ENCODE data around the gene CELF1. TPM values are rescaled to one million over a fixed set of nuclear protein-coding genes. Genes with fewer than 3 reads are reported as not detected.
"Not testable (repeated sequence)": the region's sequence is repeated elsewhere in the genome, so short reads cannot be mapped to it uniquely, and the experiment has no call there.

The CELF1 gene
- total and polyA plus RNA-seq, 12 donors = 28.1 to 128 (median 101) TPM

- intact Hi-C loops (cut with DNase I) = no loop called here
- Histone ChIP-seq H3K9me3 (replicated peaks in 1 of 3) (no peaks in the 10 kb centered on the region), H3K4me1 (replicated peaks in 1 of 2) (peaks cover 0 to 8% of the 10 kb centered on the region in 2 donors), H3K27ac (no peak overlapping the region), H3K4me3 (no peak overlapping the region), H3K36me3 (replicated peaks in 1 of 2) (no peaks in the 10 kb centered on the region), H3K27me3 (no peaks in the 10 kb centered on the region)
- TF ChIP-seq POLR2A (IDR thresholded peaks at IDR 0.05) = no peak
- TF ChIP-seq CTCF (IDR thresholded peaks at IDR 0.05) = no peak
- WGBS, 4 donors = 78 to 95% (median 86%) methylated on average over 2 of the region's 2 CpGs
- no peak for DNase-seq
Observed at GRCh38 chr11:47560426-47560825, 7.5 kb upstream of the CELF1 start.

- DNase-seq = no peak
- H3K4me1 ChIP-seq (replicated peaks in 1 of 2) = no peaks in the 10 kb centered on the region
- TF ChIP-seq POLR2A (IDR thresholded peaks at IDR 0.05) (no peak), CTCF (IDR thresholded peaks at IDR 0.05) (no peak)
- no peaks in the 10 kb centered on the region for H3K27me3 ChIP-seq
- no peaks in the 10 kb centered on the region for H3K9me3 ChIP-seq (replicated peaks in 1 of 3)
- no peak overlapping the region for H3K27ac ChIP-seq
- H3K4me3 ChIP-seq = no peak overlapping the region
- H3K36me3 ChIP-seq (replicated peaks in 1 of 2) = no peaks in the 10 kb centered on the region
- WGBS, 4 donors = 83 to 99% (median 94%) methylated on average over 1 of the region's 1 CpG
- intact Hi-C loops (cut with DNase I) = no loop called here
Observed at GRCh38 chr11:47558695-47559094, 5.8 kb upstream of the CELF1 start.

GRCh38 chr11:47557004-47557403 lies 4.1 kb upstream of the CELF1 start:
- intact Hi-C loops (cut with DNase I); H3K4me1 ChIP-seq (replicated peaks in 1 of 2); H3K4me3 ChIP-seq; H3K27me3 ChIP-seq; H3K27ac ChIP-seq; H3K9me3 ChIP-seq (replicated peaks in 1 of 3); H3K36me3 ChIP-seq (replicated peaks in 1 of 2): not testable (repeated sequence)
- DNase-seq = peak in 1 of 7 donors; percentile 24
- WGBS, 4 donors = 93 to 96% (median 95%) methylated on average over 12 of the region's 12 CpGs

GRCh38 chr11:47553406-47553743 lies 443 bp upstream of the CELF1 start:
- intact Hi-C loops (cut with DNase I) = loop anchor here (5.0 kb wide), 2 partner anchors 76 to 86 kb away; no protein-coding TSS in a partner anchor
- TF ChIP-seq POLR2A (IDR thresholded peaks at IDR 0.05) (no peak), CTCF (IDR thresholded peaks at IDR 0.05) (peak in 3 of 6 experiments; percentile 3 to 63 (median 43))
- peak overlapping the region in 3 of 5 donors; percentile 92 to 94 (median 93) for H3K27ac ChIP-seq

GRCh38 chr11:47552056-47552565 lies 821 bp downstream of the CELF1 start:
- no peaks in the 10 kb centered on the region for H3K36me3 ChIP-seq (replicated peaks in 1 of 2)
- WGBS, 4 donors = 1 to 8% (median 2%) methylated on average over 4 to 22 of the region's 22 CpGs
- H3K27ac ChIP-seq = peak overlapping the region; percentile 37 to 94 (median 92)
- intact Hi-C loops (cut with DNase I) = loop anchor here (5.0 kb wide), 2 partner anchors 75 to 85 kb away; no protein-coding TSS in a partner anchor
- peak overlapping the region; percentile 14 to 99 (median 49) for H3K4me3 ChIP-seq
- no peaks in the 10 kb centered on the region for H3K9me3 ChIP-seq (replicated peaks in 1 of 3)
- no peaks in the 10 kb centered on the region for H3K27me3 ChIP-seq
- peaks cover 29 to 48% of the 10 kb centered on the region in 2 donors for H3K4me1 ChIP-seq (replicated peaks in 1 of 2)
- TF ChIP-seq POLR2A (IDR thresholded peaks at IDR 0.05) = no peak
- TF ChIP-seq CTCF (IDR thresholded peaks at IDR 0.05) = no peak
- peak in 6 of 7 donors; percentile 30 to 61 (median 46) for DNase-seq

More at GRCh38 chr11:47553406-47553743, 443 bp upstream of the CELF1 start:
- 22 to 30% (median 26%) methylated on average over 8 to 9 of the region's 9 CpGs for WGBS, 4 donors
- peak in 1 of 7 donors; percentile 36 for DNase-seq
- Histone ChIP-seq H3K4me1 (replicated peaks in 1 of 2) (peaks cover 18 to 35% of the 10 kb centered on the region in 2 donors), H3K9me3 (replicated peaks in 1 of 3) (no peaks in the 10 kb centered on the region), H3K27me3 (no peaks in the 10 kb centered on the region), H3K36me3 (replicated peaks in 1 of 2) (no peaks in the 10 kb centered on the region), H3K4me3 (peak overlapping the region in 2 of 4 donors; percentile 71 to 99)

Data from adrenal gland (tissue), 12 donors.